Measurements from ENCODE around the gene LRRC3. TPM values are rescaled to one million over a fixed set of nuclear protein-coding genes. Genes with fewer than 3 reads are reported as not detected.
"Not testable (repeated sequence)": the region's sequence is repeated elsewhere in the genome, so short reads cannot be mapped to it uniquely, and the experiment has no call there.

LRRC3 gene
- total RNA-seq, 1 experiment from 2014 or later = not detected

DNA sequence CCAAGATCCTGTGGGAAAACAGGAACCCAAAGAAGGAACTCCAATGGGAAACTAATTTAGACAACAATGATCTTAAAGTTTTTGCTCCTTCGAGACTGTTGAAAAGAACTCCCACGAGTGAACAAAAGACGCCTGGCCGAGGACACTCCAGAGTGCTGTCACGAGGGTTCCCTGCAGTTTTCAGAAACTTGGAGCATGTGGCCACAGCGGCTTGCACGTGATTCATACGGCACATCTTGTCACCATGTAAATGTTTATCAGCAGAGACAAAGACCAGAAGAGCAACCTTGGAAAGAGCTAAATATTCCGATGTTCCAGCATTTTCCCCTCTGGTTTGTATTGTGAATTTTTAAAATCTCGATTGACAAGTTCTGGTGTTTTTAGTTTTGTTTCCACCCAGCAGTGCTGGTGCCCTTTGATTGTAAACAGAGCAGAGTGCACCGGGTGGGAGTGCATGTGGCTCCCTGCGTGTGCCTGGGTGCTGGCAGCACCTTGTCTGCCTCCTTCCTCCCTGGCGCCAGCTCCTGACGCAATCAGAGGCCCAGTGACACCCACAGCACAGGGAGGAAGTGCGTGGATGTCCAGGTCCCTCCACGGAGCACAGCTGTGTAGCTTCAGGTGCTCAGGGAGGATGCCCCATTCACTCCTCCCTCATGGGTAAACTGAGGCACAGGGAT lies 23.0 kb downstream of the LRRC3 start:
- DNase-seq (ENCODE audit: low read depth) = no peak

DNA sequence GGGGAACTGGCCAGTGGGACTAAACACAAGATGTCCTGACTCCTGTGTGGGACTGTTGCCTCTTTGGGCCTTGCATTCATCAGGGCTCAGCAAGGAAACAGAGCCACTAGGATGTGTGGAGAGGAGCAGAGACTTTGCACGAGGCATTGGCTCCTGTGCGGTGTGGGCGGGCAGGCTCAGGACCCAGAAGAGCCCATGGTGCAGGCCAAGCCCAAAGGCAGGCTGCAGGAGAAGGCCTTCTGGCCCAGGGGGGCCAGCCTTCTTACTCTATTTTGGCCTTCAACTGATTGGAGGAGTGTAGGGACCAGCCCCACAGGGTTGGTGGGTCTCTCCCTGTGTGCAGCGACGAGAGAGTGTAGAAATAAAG lies 23.5 kb downstream of the LRRC3 start:
- no peak for DNase-seq (ENCODE audit: low read depth)

DNA sequence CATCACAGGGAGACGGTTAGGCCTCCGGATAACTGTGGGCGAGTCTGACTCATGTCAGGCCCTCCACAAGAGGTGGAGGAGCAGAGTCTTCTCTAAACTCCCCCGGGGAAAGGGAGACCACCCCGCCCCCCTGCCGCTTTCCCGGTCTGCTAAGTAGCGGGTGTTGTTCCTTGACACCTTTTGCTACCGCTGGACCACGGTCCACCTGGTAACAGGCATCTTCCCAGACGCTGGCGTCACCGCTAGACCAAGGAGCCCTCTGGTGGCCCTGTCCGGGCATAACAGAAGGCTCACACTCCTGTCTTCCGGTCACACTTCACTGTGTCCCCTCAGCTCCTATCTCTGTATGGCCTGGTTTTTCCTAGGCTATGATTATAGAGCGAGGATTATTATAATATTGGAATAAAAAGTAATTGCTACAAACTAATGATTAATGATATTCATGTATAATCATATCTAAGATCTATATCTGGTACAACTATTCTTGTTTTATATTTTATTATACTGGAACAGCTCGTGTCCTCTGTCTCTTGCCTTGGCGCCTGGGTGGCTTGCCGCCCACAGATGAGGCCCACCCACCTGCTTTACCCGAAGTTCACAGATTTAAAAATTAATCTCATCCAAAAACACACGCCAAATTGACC lies 24.4 kb downstream of the LRRC3 start:
- DNase-seq (ENCODE audit: low read depth) = not testable (repeated sequence)

GRCh38 chr21:44480200-44481053 lies 25.1 kb downstream of the LRRC3 start:
- DNase-seq (ENCODE audit: low read depth) = no peak

DNA sequence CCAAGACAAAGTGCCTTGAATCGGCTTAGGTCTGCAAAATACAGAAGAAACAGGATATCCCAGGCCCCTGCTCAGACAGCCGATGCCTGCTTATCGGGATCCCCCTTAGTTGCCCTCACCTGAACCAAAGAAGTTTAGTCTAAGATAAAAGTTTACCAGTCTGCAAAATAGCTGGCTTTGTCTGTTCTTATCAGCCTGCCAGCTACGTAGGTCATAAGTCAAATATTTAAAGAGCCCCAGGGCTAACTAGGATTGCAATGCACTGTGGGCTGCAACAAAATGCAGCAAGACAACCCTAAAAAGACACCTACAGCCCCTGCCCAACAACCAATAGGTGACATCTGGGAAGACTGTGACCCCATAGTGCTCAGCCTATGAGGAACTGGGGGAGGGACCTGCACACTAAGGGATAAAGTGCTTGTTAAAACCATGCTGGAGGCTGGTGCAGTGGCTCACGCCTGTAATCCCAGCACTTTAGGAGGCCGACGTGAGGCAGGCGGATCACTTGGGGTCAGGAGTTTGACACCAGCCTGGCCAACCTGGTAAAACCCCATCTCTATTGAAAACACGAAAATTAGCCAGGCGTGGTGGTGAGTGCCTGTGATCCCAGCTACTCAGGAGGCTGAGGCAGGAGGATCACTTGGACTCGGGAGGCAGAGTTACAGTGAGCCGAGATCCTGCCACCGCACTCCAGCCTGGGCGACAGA lies 27.4 kb downstream of the LRRC3 start:
- DNase-seq (ENCODE audit: low read depth) = no peak

GRCh38 chr21:44483288-44484237 lies 28.3 kb downstream of the LRRC3 start:
- no peak for DNase-seq (ENCODE audit: low read depth)

- DNase-seq (ENCODE audit: low read depth) = no peak
Observed at GRCh38 chr21:44484498-44485253, 29.4 kb downstream of the LRRC3 start.

GRCh38 chr21:44485254-44485793 lies 30.0 kb downstream of the LRRC3 start:
- DNase-seq (ENCODE audit: low read depth) = no peak

DNA sequence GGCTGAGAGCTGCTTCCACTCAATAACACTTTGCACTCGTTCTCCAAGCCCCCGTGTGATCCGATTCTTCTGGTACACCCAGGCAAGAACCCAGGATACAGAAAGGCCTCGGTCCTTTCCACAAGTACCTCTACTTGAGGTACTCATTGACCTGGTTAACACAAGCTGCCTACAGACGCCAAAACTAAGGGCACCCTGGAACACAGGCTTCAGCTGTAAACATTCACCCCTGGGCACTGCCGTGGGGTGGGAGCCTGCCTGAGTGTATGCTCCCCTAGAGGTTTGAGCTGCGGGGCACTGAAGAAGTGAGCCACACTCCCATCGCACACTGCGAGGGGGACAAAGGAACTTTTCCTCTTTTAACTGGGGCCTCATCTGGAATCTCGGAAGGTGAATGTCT lies 30.5 kb downstream of the LRRC3 start:
- DNase-seq (ENCODE audit: low read depth) = no peak

- no peak for DNase-seq (ENCODE audit: low read depth)
Observed at GRCh38 chr21:44486302-44486701, 31.0 kb downstream of the LRRC3 start.

DNA sequence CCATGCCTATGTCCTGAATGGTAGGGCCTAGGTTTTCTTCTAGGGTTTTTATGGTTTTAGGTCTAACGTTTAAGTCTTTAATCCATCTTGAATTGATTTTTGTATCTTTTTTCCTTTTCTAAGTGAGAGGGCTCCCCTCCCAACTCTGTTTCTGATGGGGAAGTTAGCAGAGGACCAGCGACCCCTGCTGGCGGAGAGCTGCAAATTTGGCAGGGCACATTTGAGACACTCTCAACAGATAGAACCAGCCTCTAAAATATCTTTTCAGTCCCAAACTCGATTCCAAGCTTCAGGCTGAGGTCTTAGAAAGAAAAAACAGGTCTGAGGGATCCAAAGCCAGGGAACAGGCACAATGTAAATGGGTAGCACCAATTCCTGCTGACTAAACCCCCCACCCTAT lies 32.5 kb downstream of the LRRC3 start:
- DNase-seq (ENCODE audit: low read depth) = no peak

- no peak for DNase-seq (ENCODE audit: low read depth)
Observed at GRCh38 chr21:44489962-44490361, 34.7 kb downstream of the LRRC3 start.

DNA sequence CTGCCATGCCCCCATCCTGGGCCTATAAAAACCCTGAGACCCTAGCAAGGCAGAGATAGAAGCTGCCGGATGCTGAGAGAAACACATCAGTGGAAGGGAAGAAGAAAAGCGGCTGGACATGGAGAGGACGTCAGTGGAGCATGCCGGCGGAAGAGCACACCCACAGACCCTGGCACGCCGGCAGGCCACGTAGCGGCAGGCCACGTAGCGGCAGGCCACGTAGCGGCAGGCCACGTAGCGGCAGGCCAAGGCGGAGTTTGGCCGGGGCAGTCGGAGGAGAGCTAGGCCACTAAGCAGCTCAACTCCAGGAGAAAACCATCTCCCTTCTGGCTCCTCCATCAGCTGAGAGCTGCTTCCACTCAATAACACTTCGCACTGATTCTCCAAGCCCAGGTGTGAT lies 35.1 kb downstream of the LRRC3 start:
- no peak for DNase-seq (ENCODE audit: low read depth)

GRCh38 chr21:44490816-44491215 lies 35.5 kb downstream of the LRRC3 start:
- DNase-seq (ENCODE audit: low read depth) = no peak

- DNase-seq (ENCODE audit: low read depth) = no peak
Observed at GRCh38 chr21:44492567-44493385, 37.5 kb downstream of the LRRC3 start.

DNA sequence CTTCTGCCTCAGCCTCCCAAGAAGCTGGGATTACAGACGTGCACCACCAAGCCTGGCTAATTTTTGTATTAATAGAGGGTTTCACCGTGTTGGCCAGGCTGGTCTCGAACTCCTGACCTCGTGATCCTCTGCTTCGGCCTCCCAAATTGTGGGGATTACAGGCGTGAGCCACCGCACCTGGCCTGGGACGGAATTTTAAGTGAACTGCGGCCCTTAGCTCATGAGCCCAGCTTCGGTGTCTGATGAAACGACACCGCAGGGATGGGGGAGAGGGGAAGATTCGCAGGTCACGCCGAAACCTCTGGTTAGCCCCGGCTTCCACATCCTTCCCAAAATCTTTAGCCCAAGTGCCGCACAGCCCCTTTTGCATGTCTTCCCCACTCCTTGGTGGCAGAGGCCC lies 39.1 kb downstream of the LRRC3 start:
- no peak for DNase-seq (ENCODE audit: low read depth)

- DNase-seq (ENCODE audit: low read depth) = no peak
Observed at GRCh38 chr21:44494956-44495355, 39.6 kb downstream of the LRRC3 start.

- no peak for DNase-seq (ENCODE audit: low read depth)
Observed at GRCh38 chr21:44495611-44496563, 40.6 kb downstream of the LRRC3 start.
